Measurements from ENCODE around the gene CHRM2. TPM values are rescaled to one million over a fixed set of nuclear protein-coding genes. Genes with fewer than 3 reads are reported as not detected.

CHRM2 gene
- total and polyA plus RNA-seq, 4 donors, result 0.61 to 0.83 (median 0.70) TPM

GRCh38 chr7:137005873-137006272 is 137.4 kb downstream of the CHRM2 start:
- H3K27ac ChIP-seq (ENCODE audit: low read depth in 1 of 2, low read length in 1 of 2), result peak overlapping the region in 1 of 2 donors; percentile 4

GRCh38 chr7:137006293-137006692 is 137.8 kb downstream of the CHRM2 start:
- Histone ChIP-seq H3K9me3 (ENCODE audit: control insufficient read depth in 4 of 4, insufficient read depth in 3 of 4, low read length in 3 of 4) (no peaks in the 10 kb centered on the region), H3K27me3 (ENCODE audit: control insufficient read depth in 3 of 3, insufficient read depth in 3 of 3, low read length in 2 of 3) (no peaks in the 10 kb centered on the region), H3K27ac (ENCODE audit: low read depth in 1 of 2, low read length in 1 of 2) (peak overlapping the region in 1 of 2 donors; percentile 4), H3K36me3 (ENCODE audit: control insufficient read depth in 4 of 4, insufficient read depth in 4 of 4, low read length in 4 of 4) (no peaks in the 10 kb centered on the region), H3K4me1 (ENCODE audit: control insufficient read depth in 5 of 5, insufficient read depth in 5 of 5, low read length in 5 of 5) (peaks cover 0 to 14% (median 9%) of the 10 kb centered on the region in 5 donors), H3K9ac (ENCODE audit: insufficient read depth in 1 of 2, low read length in 2 of 2) (no peak overlapping the region), H3K4me3 (no peak overlapping the region)
- TF ChIP-seq, protein P1, sequence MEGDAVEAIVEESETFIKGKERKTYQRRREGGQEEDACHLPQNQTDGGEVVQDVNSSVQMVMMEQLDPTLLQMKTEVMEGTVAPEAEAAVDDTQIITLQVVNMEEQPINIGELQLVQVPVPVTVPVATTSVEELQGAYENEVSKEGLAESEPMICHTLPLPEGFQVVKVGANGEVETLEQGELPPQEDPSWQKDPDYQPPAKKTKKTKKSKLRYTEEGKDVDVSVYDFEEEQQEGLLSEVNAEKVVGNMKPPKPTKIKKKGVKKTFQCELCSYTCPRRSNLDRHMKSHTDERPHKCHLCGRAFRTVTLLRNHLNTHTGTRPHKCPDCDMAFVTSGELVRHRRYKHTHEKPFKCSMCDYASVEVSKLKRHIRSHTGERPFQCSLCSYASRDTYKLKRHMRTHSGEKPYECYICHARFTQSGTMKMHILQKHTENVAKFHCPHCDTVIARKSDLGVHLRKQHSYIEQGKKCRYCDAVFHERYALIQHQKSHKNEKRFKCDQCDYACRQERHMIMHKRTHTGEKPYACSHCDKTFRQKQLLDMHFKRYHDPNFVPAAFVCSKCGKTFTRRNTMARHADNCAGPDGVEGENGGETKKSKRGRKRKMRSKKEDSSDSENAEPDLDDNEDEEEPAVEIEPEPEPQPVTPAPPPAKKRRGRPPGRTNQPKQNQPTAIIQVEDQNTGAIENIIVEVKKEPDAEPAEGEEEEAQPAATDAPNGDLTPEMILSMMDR (IDR thresholded peaks at IDR 0.05; ENCODE audit: control extremely low read depth, extremely low read depth), result no peak
- ATAC-seq (ENCODE audit: insufficient read depth, low FRiP score), result no peak
- WGBS, 2 donors, result 43 to 72% methylated on average over 1 of the region's 1 CpG
- peak; percentile 38 to 95 (median 88) for DNase-seq

More at GRCh38 chr7:137005873-137006272, 137.4 kb downstream of the CHRM2 start:
- H3K36me3 ChIP-seq (ENCODE audit: control insufficient read depth in 4 of 4, insufficient read depth in 4 of 4, low read length in 4 of 4), result no peaks in the 10 kb centered on the region
- H3K4me3 ChIP-seq, result no peak overlapping the region
- no peak for DNase-seq
- no peaks in the 10 kb centered on the region for H3K9me3 ChIP-seq (ENCODE audit: control insufficient read depth in 4 of 4, insufficient read depth in 3 of 4, low read length in 3 of 4)
- peaks cover 0 to 17% (median 9%) of the 10 kb centered on the region in 5 donors for H3K4me1 ChIP-seq (ENCODE audit: control insufficient read depth in 5 of 5, insufficient read depth in 5 of 5, low read length in 5 of 5)
- H3K27me3 ChIP-seq (ENCODE audit: control insufficient read depth in 3 of 3, insufficient read depth in 3 of 3, low read length in 2 of 3), result no peaks in the 10 kb centered on the region
- TF ChIP-seq, protein P1 (IDR thresholded peaks at IDR 0.05; ENCODE audit: control extremely low read depth, extremely low read depth), result no peak
- 92% methylated on average over 3 of the region's 3 CpGs for WGBS, 2 donors
- ATAC-seq (ENCODE audit: insufficient read depth, low FRiP score), result no peak
- no peak overlapping the region for H3K9ac ChIP-seq (ENCODE audit: insufficient read depth in 1 of 2, low read length in 2 of 2)

DNA sequence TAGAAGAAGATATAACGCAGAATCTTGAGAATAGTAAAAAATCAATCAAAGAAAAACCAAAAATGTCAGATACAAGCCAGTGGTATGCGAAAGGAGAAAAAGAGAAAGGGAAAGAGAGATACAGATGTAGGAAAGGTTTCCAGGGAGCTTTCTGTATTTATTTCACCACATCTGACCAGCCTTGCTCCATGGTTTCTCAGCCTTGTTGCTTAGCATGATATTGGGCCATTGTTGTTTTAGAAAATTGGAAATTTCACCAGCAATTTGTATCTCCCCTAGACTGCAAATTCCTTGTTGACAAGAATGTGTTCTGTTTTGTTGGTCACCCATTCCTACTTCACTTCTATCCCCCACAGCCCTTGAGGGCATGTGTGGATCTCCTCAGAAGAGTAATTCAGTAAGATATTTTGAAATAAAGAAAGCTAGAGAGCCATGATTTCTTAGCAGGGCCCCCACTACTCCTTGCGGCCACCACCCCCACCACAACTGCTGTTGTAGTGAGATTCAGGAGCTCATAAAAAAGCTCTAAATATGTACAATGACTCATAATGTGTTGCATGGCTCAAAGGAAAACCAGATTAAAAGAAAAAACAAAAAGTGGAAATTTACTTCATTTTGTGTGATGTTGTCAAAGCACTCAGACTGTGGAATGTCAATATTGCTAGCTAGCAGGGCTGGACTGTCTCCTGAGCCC is 138.7 kb downstream of the CHRM2 start:
- H3K27ac ChIP-seq (ENCODE audit: low read depth in 1 of 2, low read length in 1 of 2), result no peak overlapping the region
- peaks cover 0 to 14% (median 9%) of the 10 kb centered on the region in 5 donors for H3K4me1 ChIP-seq (ENCODE audit: control insufficient read depth in 5 of 5, insufficient read depth in 5 of 5, low read length in 5 of 5)
- WGBS, 2 donors, result 61 to 74% methylated on average over 3 of the region's 3 CpGs
- ATAC-seq (ENCODE audit: insufficient read depth, low FRiP score) (no peak), DNase-seq (no peak)
- H3K4me3 ChIP-seq, result no peak overlapping the region
- no peaks in the 10 kb centered on the region for H3K36me3 ChIP-seq (ENCODE audit: control insufficient read depth in 4 of 4, insufficient read depth in 4 of 4, low read length in 4 of 4)
- no peaks in the 10 kb centered on the region for H3K9me3 ChIP-seq (ENCODE audit: control insufficient read depth in 4 of 4, insufficient read depth in 3 of 4, low read length in 3 of 4)
- no peak overlapping the region for H3K9ac ChIP-seq (ENCODE audit: insufficient read depth in 1 of 2, low read length in 2 of 2)
- no peaks in the 10 kb centered on the region for H3K27me3 ChIP-seq (ENCODE audit: control insufficient read depth in 3 of 3, insufficient read depth in 3 of 3, low read length in 2 of 3)
- TF ChIP-seq, protein P1 (IDR thresholded peaks at IDR 0.05; ENCODE audit: control extremely low read depth, extremely low read depth), result no peak
